GM21737 (cell line): ENCODE data around the gene CCDC192.

Source experiments
- ATAC-seq: cut with Tn5 transposase; IDR thresholded peaks from one replicate; pipeline ENCODE4 v1.9.1; 2021; ENCODE audit warnings: mild to moderate bottlenecking, moderate library complexity; ENCODE audit not compliant: unreplicated experiment

The CCDC192 gene

DNA sequence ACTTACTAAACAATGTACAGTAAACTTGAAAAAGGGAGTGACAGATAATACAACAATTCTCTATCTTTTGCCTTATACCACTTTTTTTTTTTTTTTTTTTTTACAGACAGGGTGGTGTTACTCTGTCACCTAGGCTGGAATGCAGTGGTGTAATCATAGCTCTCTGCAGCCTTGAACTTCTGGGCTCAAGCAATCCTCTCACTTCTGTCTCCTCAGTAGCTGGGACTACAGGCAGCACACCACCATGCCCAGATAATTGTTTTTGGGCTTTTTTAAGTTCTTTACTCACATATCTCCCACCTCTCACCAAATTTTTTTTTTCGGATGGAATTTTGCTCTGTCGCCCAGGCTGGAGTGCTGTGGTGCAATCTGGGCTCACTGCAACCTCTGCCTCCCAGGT, 208.4 kb downstream of the CCDC192 start:
- ATAC-seq = no peak

DNA sequence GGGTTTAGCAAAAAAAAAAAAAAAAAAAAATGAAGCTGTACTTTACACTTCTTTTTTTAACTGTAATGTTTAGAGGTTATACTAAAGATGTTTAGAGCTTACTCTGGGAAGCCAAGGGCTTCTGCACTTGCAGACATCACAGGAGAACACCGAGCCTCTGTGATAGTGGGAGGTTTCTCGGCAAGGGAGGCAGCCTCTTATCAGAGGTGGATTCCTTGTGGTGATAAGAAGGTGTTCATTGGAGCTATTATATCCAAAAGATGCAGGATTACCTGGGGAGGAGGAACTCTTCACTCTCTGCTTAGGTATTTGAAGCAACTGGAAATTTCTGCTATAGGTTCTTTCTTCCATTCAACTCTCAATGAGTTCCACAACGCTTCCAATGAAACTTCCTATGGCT, 209.2 kb downstream of the CCDC192 start:
- no peak for ATAC-seq

DNA sequence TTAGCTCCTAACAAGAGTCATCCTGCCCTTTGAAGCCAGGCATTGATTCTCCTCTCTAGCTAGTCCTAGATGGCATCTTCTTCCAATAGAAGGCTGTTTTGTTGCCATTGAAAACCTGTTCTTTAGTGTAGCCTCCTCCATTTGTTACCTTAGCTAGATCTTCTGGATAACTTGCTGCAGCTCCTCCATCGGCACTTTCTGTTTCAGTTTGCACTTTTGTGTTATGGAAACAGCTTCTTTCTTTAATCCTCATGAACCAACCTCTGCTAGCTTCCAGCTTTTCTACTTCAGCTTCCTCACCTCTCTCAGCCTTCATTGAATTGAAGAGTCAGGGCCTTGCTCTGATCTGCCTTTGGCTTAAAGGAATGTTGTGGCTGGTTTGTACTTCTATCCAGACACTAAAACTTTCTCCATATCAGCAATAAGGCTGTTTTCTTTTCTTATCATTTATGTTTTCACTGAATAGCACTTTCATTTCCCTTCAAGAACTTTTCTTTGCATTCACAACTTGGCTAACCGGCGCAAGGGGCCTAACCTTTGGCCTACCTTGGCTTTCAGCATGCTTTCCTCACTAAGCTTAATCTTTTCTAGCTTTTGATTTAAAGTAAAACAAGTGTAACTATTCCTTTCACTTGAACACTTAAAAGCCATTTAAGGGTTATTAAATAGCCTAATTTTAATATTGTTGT, 213.8 kb downstream of the CCDC192 start:
- no peak for ATAC-seq

DNA sequence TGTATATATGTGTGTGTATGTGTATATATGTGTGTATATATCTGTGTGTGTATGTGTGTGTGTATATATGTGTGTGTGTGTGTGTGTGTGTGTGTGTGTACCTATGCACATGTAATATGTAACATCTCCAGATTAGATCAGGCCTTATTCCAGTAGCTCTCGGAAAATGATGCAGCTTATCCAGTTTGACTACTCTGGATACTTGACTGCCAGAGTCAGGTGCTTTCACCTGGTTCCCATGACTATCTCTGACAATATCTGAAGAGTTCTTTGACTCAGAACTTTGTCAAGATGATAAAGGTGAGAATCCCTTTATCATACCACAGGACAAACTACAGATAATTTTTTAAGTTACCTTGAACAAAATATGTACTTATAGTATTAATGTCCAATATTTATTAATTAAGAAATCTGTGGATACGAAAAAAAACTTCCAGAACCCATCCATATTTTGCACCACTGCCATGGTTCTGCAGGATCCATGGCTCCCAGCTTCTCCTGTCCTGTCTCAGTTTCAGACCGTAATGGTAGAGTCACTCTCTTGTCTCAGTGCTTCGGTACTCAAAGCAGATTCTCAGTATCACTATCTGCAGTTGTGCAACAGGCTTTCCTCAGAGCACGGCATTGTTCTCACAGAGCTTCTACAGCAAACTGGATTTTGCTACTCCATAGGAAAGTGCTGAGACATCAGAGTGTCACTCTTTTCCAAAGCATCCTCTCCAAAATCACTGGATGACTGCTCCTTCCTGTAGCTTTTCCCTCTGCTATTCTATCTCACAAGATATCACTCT, 216.0 kb downstream of the CCDC192 start:
- no peak for ATAC-seq

DNA sequence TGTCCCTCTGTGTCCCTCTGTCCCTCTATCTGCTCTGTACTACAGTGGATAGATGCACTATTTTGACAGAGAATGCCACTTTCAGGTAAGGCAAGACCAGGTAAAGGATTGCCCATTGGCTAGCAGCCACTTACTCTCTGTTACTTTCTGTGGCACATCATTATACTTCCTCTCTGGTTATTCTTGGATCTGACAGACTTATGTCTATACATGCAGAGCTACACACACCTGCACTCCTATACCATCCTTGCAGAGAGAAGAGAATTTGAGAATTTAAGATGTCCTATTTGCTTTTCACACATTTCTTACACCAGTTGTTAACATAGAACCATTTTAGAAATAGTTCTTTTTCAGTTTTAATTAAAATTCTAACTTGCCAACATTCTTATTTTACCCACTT, 216.6 kb downstream of the CCDC192 start:
- ATAC-seq = no peak

DNA sequence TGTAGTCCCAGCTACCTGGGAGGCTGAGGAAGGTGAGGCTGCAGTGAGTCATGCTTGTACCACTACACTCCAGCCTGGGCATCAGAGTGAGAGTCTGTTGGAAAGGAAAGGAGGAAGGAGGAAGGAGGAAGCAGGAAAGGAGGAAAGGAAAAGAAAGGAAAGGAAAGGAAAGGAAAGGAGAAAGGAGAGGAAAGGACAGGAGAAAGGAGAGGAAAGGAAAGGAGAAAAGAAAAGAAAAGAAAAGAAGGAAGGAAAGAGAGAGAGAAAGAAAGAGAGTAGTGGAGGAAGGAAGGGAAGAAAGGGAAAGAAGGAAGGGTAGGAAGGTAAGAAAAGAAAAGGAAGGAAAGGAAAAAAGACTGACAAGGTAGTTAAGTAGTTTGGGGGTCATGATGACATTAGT, 217.7 kb downstream of the CCDC192 start:
- no peak for ATAC-seq

DNA sequence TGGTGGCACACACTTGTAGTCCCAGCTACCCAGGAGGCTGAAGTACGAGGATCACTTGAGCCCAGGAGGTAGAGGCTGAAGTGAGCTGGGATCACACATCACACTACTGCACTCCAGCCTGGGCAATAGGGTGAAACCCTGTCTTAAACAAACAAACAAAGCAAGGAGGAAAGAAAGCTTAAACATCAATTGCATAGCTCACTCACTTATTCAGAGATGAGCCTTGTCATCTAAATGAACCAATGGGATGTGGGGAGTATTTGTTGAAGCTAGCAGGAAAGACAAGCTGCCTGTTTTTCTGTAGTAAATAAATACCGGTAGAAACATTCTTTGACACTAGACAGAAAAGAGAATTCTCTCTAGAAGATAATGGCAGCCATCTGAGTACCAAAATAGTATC, 219.4 kb downstream of the CCDC192 start:
- no peak for ATAC-seq

DNA sequence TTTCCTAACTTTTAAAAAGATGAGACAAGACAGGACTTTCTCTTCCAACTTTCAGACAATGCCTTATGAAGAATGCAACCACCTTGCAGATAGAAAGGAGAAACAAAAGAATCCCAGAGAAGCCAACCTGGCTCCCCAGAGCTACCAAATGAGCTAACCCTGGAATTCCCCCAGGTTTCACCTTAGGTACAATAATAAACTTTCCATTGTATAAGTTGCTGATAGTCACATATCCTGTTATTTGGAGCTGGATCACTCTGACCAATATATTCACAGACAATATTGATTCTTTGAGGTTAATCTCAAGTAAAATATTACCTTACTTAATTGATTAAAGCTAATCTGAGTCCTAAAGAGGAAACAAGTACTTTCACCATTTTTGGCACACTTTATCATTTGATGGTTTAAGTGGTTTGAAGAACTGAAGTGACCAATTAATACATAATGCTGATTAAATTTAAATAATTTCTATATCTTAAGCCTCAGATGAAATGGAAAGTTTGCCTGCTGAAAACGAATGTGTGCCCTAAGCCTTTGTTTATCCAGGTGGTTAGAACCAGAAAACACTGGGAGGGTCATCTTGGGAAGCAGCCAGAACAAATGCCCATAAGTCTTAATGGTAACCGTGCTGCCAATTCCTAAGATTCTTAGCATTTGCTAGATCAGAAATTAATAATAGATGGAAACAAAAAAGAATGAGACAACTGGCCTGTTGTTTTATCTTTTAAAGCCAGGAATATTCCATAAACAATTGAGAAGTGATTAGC, 220.8 kb downstream of the CCDC192 start:
- no peak for ATAC-seq

DNA sequence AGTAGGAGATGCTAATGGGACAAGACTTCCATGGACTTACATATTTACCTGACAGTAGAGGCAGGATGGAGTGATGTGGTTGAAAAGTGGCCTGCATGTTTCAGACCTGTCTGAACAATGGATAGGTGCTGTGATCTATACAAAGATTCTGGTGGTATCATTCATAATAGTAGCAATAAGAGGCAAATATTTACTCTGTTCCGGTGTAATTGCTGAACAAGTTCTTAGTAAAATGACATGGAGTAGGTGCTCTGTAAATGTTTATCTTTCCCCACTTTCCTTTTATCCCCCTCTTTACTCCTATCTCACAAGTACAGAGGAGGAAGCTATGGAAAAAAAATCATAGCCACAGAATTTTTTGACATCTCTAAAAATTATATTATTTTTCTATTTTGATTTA, 221.4 kb downstream of the CCDC192 start:
- no peak for ATAC-seq

DNA sequence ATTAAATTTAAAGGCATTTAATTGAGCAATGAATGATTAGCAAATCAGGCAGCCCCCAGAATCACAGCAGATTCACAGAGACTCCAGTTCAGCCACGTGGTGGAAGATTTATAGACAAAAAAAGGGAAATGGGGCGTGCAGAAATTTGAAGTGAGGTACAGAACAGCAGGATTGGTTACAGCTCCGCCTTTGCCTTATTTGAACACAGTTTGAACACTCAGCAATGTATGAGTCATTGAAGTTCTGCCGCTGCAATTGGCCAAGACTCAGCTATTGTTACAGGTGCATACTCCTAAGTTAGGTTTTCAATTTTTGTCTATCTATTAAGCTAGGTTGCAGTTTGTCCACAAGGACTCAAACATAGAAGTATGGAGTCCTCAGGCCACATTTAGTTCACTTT, 222.7 kb downstream of the CCDC192 start:
- no peak for ATAC-seq

DNA sequence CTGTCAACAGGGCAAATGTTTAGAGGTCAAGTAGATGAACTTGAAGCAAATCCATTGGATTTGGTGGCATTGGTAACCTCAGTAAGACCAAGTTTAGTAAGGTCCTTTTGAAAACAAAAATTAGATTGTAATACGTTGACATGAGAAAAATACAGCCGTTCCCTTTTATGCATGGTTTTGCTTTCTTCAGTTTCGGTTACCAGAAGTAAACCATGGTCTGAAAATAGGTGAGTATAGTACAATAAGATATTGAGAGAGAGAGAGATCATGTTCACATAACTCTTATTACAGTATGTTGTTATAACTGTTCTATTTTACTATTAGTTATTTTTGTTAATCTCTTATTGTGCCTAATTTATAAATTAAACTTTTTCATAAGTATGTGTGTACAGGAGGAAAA, 223.8 kb downstream of the CCDC192 start:
- no peak for ATAC-seq

DNA sequence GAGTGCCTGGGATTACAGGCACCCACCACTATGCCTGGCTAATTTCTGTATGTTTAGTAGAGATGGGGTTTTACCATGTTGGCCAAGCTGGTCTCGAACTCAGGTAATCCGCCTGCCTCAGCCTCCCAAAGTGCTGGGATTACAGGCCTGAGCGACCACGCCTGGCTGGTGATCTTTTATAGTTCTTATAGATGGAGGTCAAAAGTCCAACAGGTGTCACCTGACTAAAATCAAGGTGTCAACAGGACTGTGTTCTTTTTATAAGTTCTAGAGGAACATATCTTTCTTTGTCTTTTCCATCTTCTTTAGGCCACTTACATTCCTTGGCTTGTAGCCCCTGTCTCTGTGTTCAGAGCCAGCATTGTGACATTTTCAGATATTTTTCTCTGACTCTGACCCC, 224.9 kb downstream of the CCDC192 start:
- ATAC-seq = no peak

DNA sequence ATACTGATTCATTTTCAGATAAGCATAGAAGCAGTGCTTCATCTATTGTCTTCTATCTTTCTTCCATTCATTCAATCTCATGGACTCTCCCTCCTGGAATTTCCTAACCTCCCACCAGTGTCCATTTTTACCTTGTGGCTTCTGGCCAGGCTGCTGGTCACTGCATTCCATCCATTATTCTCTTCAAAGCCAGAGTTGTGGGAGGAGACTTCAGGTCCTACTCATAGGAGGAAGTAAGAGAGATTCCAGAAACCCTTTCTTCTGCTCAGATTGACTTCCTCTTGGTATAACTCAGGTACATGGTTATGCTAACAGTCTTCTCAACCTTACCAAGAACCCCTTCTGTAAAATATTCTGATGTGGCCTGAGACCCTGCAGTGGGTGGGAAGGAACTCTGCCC, 227.1 kb downstream of the CCDC192 start:
- no peak for ATAC-seq

DNA sequence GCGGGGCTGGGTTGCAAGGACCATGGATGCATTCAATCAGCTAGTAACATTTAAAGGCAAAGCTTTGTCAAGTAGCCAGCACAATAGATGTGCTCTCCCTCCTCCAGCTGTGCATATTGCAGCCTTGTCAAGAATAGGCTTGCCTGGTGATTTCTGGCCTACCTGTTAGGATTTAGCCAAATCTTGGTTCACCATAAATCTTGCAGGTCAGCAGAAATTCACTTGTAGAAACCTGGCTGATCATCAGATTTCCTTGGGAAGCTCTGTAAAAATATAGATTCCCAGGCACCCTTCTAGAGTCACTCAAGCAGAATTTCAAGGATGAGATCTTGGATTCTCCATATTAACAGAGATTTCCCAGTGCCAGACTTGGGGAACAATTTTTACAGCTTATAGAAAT, 228.2 kb downstream of the CCDC192 start:
- no peak for ATAC-seq

DNA sequence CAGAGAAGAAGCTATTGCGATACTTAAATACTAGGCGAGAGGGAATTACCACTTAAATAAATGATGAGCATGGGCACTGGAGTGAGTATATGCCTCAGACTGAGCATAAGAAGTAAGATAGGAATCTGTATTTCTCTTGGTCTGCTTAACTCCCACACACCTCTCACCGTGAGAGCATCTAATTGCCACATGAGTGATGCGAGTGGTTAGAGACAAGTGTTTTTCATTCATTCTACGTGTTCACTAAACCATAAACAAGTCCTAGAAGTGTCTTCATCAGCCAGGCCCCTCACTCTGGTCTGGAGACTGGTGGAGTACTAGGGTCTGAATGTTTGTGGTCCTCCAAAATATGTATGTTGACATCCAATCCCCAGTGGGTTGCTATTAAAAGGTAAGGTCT, 230.2 kb downstream of the CCDC192 start:
- no peak for ATAC-seq

DNA sequence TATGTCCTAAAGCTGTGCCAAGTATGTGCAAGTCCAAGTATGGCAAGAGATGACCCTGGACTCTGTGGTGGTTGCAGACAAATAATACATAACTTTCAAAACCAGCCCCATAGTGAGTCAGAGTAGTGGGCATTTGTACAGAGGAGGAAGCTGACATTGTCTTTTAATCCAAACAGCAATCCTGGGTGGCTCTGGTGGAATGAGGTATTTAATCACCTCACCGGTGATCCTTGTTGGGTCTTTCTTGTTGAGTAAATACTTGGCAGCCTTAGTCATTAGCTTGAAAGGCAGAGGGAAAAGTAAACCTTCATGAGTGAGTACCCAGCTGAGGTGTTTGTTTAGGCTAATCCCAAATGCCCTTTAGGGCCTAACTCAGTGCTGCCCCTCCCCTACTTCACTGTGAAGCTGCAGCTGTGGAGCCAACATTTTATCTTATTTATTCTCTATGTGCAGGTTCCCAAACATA, 231.6 kb downstream of the CCDC192 start:
- no peak for ATAC-seq

DNA sequence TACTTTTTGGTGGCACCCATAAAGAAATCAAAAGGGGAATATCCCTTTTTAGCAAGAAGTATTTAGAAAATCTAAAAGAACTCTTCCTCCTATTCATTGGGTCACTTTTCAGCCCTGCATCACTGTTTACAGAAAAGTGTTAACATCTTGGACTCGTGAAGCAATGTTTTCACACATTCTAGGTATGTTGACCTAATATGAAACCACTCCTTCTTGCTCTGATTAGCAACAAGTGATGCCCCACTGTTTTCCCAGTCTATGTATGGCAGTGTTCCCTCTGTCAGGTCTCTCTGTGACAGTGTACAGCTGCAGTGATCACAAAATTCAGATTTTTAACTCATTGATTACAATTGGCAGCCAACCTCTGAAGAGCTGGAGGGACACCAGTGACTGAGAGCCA, 232.2 kb downstream of the CCDC192 start:
- no peak for ATAC-seq

DNA sequence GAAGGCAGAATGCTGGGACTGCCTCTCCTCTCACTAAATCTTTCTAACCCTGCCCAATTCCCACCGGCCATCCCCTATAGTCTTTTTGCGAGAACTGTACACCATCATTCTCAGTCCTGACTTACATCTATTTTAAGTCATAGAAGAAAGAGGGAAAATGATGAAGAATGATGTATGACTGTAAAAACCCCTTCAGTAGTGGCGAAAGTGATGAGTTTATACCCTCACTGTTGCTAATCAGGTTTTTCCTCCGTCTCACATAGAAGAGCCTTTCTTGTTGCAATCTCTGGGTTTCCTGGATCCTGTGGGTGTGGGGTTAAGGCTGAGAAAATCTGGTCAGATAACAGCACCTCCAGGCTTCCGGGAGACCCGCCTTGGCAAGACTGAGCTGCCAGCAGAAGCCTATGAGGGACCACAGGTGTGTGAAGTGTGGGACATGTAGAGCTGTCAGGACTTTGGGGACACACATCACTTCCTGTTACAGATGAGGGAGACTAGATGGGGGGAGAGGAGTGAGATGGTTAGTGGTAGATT, 233.3 kb downstream of the CCDC192 start:
- ATAC-seq = no peak

DNA sequence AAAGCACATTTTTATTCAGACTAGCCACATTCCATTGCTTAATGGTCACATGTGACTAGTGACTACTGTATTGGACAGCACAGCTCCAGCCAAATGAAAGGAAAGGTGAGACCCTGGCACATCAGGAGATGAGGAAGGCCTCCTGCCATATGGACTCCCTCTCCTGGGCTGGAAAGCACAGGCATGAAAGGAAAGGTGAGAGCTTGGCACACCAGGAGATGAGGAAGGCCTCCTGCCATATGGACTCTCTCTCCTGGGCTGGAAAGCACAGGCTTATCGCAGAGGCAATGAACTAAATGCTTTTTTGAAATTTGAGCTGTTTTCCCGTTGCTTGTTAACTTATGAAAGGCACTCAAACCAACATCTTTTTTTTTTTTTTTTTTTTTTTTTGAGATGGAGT, 235.6 kb downstream of the CCDC192 start:
- ATAC-seq = no peak

DNA sequence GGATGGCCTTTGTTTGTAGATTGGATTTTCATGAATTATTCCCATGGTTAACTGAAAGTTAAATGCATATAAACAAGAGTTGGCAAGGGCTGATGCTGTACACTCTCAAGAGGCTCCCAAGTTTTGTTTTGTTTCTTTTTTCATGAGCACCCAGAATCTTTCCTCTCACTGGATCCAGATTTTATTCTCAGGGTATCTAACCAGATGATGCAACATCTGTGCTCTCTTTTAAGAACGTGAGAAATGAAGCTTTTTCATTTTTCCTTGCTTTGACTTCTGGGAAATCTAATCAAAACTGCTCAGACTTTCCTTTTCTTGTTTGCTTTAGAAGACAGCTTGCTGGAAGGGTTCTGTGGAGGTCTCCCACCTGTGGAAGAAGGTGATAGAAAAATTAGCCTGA, 237.7 kb downstream of the CCDC192 start:
- ATAC-seq = no peak

DNA sequence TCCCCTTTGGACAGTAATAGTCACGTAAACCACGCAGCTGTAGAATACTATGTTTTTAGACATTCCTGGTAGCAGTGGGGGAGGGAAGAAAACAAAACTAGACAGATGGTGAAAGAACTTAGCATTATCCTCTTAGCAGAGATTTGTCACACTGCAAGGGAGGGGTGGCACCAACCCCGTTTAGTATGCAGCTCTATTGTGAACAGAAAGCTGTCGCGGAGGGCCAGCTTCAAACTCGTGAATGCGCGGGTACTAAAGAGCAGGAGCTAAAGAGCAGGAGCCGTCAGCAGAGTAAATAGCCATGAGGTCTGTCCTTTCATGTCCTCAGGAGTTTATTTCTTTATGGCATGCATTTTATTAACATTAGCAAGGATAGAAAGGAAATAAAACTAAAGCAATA, 238.5 kb downstream of the CCDC192 start:
- ATAC-seq = no peak
